UCSD-AML1 (cell line): ENCODE results near the gene HS3ST3A1.
A peak's percentile ranks its signal among the peaks of the same experiment; 100 is the strongest.

Source experiments
- DNase-seq: peaks from one replicate; lab custom pipeline; 2025; ENCODE audit not compliant: unreplicated experiment; lab: John Stamatoyannopoulos, UW

Gene HS3ST3A1

DNA sequence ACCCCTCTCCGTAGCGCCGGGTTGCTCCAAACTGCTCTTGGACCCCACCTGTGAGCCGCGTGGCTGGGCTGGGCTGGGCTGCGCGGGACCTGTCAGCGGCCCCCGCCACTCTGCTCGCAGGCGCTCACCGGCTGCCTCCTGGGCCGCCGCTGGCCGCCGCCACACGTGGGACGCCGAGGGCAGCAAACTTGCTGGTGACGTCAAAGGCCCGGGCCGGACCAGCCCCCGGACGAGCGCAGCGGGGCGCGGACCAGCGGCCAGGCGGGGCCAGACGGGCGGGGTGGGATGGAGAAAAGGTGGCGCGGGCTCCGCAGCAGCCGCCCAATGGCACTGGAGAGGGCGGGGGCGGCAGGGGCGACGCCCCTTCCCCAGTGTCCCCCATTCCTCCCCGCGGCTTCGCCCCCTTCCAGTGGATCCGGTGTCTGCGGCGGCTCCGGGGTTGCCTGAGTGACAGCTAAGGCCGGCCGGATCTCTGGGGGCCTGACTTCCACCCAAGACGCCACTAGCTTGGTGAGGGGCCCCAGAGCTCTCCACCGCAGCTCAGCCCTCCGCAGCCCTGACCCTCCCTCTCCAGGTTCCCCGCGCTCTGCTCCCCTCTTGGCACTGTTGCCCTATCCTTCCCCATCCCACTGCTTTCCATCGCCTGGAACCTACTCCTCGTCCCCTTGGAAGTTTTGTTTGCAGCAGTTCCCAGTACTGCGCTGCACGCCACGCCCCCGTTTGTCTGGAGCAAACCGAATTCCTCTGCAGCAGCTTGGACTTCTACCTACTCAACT lies at the start of gene HS3ST3A1:
TSS of gene HS3ST3A1 (minus strand) at position 154 of the 776 bp plus-strand sequence. CDS start 800 bp downstream, outside the sequence.
- peak; percentile 35 for DNase-seq

DNA sequence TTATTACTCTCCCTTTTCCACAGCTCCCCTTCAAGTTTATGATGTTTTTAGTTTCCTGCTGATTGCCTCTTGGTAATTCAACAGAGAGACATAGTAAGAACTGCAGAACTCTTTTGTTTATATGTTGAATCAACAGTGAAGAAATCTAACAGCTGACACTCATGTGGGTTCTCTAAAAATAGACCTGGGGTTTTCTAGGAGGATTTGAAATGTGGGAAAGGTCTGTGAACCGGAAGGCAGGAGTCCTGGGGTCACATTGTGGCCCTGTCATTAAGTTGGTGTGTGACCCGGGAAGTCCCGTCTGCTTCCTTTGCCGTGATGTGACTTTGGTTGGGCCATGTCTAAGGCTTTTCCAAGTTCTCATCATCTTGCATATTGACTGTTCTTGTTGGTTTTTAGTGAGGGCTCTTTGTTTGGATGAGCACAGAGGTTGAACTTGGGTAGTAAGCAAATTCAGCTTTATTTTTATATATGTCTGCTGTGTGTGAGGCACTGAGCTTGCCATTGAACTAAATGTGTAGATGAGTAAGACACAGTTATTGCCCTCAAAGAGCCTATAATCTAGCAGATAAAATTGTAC lies 48.5 kb upstream of the HS3ST3A1 start:
- DNase-seq, result no peak

DNA sequence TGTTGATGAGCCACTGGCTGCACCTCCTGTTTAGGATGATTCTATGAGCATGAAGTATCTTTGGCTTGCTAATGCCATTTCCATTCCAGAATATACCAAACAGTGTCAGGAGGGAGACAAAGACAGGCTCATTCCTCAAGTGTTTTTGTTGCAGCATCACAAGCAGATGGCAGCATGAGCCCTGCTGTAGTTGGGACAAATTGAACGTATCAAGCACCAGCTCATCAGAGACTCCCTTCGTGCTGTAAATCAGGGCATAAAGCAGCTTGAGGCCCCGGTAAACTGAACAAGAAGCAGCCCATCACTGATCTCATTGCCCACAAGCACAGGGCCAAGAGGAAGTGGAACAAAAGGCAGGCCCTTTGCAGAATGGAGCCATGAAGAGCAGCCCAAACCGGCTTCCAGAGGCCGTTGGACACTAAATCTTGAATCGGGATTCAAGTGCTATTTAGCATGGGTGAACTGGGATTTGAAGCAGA lies 45.9 kb upstream of the HS3ST3A1 start:
- no peak for DNase-seq

DNA sequence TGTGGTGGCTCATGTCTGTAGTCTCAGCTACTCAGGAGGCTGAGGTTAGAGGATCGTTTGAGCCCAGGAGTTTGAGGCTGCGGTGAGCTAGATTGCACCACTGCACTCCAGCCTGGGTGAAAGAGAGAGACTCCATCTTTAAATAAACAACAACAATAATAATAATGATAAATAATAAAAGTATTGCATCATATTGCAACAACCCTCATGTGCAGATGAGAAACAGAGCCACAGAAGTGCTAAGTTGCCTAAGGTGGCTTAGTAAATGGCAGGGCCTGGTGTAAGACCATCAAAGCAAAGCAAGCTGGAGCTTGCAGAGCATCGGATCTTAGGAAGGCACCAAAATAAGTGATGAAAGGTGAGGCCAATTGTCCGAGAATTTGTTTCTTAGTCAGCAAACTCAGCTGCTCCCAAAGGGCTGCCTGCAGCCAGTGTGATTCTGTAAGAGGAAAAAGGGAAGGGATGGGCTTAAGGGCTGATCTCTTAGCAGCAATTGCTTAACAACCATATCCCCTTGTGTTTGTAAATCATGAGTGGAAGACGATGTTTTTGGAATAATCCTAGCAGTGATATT lies 45.3 kb upstream of the HS3ST3A1 start:
- DNase-seq, result no peak

DNA sequence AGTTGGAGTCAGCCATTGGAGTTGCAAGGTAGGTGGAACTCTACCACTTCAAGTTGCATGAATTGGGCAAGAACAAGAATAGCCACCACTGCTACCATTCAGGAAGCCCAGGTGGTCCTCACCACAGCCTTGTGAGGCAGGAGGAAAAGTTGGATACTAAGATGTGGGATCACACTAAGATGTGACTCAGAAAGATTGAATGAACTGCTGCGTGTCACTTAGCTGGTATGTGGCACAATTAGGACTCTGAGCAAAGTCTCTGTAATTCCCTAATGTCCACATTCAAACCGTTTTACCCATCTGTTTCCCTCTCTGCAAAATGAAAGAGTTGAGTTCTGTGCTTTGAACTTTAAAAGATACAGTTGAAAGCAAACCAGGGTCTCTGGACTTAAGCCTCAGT lies 44.7 kb upstream of the HS3ST3A1 start:
- no peak for DNase-seq

DNA sequence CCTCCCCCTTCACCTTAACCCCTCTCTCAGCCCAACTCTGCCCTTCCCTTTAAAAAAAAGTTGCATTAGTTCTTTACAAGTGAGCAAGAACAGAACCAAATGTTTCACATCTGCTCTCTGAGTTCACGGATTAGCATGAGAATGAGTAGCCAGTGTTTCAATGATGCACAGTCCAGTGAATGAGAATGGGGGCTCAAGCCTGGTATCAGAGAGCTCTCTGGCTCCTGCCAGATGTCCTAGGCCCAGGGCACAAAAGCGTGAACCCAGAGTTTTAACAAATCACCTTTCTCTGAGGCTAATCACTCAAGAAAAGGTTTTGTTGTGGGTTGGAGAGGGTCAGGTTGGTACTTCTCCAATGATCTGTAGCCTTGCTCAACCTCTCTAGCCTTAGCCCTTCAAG lies 41.5 kb upstream of the HS3ST3A1 start:
- DNase-seq, result no peak

- DNase-seq, result no peak
These were observed 40.5 kb upstream of the HS3ST3A1 start for GRCh38 chr17:13642188-13642587.

DNA sequence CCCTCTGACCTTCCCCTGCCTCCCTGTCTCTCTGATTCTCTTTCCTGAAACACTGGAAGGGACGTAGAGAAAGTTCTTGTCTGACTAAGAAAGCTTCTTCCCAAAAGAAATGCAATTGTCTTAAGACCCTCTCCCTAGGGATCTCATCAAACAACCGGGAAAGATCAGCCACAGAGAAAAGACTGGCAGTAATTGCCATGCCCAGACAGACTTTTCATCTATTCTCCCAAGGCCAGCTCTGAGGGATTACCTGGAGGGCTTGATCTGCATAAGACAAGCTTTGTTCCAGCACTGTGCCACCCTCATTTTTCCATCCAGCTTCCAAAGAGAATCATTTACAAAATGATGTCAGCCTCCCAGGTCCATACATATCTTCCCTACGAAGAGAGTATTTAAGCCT lies 38.8 kb upstream of the HS3ST3A1 start:
- no peak for DNase-seq

- DNase-seq, result no peak
These were observed 37.2 kb upstream of the HS3ST3A1 start for GRCh38 chr17:13638855-13639458.

DNA sequence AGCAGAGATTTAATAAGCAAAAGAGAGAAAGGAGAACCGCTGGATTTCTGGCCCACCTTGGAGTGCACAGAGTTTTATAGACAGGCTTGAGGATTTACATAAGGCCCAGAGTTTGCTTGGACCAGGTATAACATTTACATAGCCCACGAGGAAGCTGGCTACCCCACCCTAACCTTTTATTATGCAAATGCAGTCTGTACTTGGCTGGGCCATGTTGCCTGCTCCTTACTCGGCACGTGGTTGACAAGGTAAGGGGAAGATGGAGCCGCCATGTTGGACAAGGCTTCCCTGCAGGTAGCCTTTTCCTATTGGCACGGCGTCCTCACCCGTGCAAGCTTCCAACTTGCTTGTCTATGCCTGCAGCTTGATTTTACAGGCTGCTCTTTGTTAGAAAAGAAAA lies 35.2 kb upstream of the HS3ST3A1 start:
- DNase-seq, result no peak

DNA sequence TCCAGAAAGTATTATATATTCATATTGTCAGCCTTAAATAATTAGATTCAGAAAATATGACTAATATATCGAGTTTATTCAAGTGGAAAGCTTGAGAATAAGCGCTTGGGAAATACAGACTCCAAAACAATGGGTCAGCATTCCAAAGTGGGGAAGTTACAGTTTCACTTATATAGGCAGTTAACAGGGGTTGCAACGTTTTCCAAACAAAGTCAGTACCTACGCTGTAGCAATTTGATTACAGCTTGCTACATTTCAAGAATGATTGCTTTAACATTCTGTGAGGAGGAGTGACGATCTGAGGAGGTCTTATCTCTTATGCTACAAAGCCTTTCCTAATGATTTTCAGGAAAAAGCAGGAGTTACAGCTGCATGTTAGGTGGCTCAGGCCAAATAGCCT lies 34.2 kb upstream of the HS3ST3A1 start:
- DNase-seq, result no peak

GRCh38 chr17:13634021-13634420 lies 32.3 kb upstream of the HS3ST3A1 start:
- no peak for DNase-seq

GRCh38 chr17:13631529-13631928 lies 29.8 kb upstream of the HS3ST3A1 start:
- no peak for DNase-seq

DNA sequence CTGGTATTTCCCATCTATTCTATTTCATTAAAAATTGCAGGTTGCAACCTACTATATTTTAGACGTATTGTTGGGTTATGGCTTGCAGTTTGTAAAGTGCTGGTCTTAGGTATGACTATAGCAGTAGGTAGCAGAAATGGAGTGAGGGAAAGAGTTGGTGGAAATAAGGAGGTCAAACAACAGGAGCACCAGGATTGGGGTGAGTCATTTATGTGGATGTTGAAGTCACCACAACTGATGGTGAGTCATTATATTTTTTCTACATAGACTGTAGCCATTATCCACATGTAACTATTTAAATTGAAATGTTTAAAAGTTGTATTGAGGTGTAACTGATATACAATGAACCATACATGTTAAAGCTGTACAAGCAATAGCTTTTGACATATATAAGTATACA lies 25.0 kb upstream of the HS3ST3A1 start:
- DNase-seq, result no peak

GRCh38 chr17:13619462-13619861 lies 17.7 kb upstream of the HS3ST3A1 start:
- DNase-seq, result no peak

GRCh38 chr17:13616031-13616430 lies 14.3 kb upstream of the HS3ST3A1 start:
- DNase-seq, result no peak

DNA sequence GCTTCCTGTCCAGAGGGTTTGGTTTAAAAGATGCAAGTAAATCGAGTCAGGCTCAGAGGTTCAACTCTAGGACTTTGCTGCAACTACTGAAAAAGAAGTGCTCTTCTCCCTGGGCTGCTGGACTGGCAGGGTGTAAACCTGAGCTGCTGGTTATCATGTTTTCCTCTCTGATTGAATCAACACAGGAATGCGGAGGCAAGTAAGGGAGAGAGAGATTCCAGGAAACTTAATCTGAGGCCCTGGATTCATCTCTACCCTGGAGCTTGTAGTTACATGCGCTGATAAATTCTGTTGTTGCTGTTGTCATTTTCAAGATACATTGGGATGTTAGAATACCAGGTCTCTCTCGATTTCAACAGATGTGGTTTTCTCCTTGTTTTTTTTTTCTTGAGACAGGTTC lies 8.2 kb upstream of the HS3ST3A1 start:
- no peak for DNase-seq

GRCh38 chr17:13601322-13601775 lies 380 bp downstream of the HS3ST3A1 start:
- no peak for DNase-seq

DNA sequence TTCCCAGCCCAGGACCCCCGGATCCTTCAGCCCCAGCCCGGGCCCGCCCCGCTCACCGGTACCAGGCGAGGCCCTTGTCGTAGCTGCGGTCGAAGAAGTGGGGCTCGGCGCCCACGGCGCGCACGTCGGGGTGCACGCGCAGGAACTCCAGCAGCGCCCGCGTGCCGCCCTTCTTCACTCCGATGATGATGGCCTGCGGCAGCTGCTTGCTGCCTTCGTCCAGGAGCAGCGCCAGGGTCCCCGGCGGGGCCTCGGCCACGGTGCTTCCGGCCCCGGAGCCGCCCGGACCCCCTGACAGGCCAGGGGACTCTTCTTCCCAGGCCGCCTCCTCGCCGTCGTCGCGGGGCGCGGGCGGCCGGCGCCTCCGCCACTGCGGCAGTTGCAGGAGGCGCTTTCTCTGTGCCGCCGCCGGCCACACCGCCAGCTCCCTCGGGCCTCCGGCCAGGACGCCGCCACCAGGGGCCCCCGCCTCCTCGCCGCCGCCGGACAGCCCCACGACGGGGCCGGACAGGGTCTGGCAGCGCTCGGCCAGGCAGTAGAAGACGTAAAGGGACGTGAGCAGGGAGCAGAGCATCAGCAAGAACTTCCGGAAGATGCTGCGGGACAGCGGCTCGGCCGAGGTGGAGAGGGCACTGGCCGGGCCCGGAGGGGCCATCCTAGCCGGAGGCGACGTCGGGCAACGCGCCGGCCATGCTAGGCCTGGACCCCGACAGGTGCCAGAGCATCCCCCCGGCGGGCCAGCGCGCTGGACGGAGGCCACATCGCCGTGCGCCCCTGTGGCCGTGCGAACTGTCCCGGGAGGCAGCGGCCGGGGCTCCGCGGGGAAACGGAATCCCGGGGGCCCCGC lies 1.0 kb downstream of the HS3ST3A1 start:
- DNase-seq, result no peak

GRCh38 chr17:13599864-13600263 lies 1.9 kb downstream of the HS3ST3A1 start:
- DNase-seq, result no peak

GRCh38 chr17:13599168-13599577 lies 2.6 kb downstream of the HS3ST3A1 start:
- DNase-seq, result no peak
